ENCODE measurements around the gene MKLN1.

The MKLN1 gene

DNA sequence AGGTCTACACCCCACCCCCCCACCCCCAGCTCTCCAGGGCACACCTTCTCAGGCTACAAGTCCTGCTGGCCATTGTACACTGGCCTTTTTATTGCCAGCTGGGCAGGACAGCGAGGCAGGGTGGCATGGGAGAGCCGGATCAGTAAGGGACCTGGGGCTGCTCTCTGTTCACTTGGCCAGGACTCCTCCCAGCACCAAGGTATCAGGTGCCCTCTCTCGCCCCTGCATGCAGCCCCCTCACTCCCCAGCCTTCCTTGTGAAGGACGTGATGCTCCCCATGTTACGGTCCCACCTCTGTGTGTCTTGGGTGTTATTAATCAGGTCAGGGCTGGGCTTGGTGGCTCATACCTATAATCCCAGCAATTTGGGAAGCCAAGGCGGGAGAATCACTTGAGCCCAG, 202.5 kb downstream of the MKLN1 start:
- no peak overlapping the region for H3K4me3 ChIP-seq (ENCODE audit: low read length)
- TF ChIP-seq, protein P1, sequence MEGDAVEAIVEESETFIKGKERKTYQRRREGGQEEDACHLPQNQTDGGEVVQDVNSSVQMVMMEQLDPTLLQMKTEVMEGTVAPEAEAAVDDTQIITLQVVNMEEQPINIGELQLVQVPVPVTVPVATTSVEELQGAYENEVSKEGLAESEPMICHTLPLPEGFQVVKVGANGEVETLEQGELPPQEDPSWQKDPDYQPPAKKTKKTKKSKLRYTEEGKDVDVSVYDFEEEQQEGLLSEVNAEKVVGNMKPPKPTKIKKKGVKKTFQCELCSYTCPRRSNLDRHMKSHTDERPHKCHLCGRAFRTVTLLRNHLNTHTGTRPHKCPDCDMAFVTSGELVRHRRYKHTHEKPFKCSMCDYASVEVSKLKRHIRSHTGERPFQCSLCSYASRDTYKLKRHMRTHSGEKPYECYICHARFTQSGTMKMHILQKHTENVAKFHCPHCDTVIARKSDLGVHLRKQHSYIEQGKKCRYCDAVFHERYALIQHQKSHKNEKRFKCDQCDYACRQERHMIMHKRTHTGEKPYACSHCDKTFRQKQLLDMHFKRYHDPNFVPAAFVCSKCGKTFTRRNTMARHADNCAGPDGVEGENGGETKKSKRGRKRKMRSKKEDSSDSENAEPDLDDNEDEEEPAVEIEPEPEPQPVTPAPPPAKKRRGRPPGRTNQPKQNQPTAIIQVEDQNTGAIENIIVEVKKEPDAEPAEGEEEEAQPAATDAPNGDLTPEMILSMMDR (IDR thresholded peaks at IDR 0.05; ENCODE audit: insufficient read depth, low read depth, low read length, missing control alignments) = no peak
- DNase-seq (ENCODE audit: low read depth) = no peak

- H3K4me3 ChIP-seq (ENCODE audit: low read length) = no peak overlapping the region
- DNase-seq (ENCODE audit: low read depth) = no peak
- TF ChIP-seq, protein P1 (IDR thresholded peaks at IDR 0.05; ENCODE audit: insufficient read depth, low read depth, low read length, missing control alignments) = no peak
Measured at GRCh38 chr7:131532570-131533091, 205.0 kb downstream of the MKLN1 start.

- no peak overlapping the region for H3K4me3 ChIP-seq (ENCODE audit: low read length)
- DNase-seq (ENCODE audit: low read depth) = no peak
Measured at GRCh38 chr7:131533151-131533559, 205.5 kb downstream of the MKLN1 start.

GRCh38 chr7:131533566-131534561, 206.2 kb downstream of the MKLN1 start:
- TF ChIP-seq, protein P1 (IDR thresholded peaks at IDR 0.05; ENCODE audit: insufficient read depth, low read depth, low read length, missing control alignments) = no peak
- no peak overlapping the region for H3K4me3 ChIP-seq (ENCODE audit: low read length)
- DNase-seq (ENCODE audit: low read depth) = no peak

More at GRCh38 chr7:131533151-131533559, 205.5 kb downstream of the MKLN1 start:
- TF ChIP-seq, protein P1 (IDR thresholded peaks at IDR 0.05; ENCODE audit: insufficient read depth, low read depth, low read length, missing control alignments) = no peak

DNA sequence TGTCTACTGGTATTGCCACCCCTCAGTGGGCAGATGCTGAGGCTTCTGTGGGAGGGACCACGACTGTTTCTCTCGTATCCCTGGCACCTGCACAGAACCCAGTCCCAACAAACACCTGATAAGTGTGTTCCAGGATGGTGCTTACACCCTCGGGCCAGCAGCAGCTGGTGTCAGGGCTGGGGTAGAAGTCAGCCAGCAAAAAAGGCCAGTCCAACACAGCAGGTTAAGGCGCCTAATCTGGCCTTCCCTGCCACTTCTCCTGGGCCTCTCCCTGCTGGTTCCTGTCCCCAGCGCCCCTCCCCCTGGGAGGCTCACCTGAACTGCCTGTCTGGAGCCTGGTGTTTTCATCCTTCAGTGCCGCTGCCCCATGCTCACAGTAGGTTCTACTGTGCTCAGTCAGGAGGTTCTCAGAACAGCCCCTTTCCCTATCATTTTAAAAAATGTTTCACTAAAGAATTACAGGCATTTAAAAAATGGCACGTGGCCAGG, 208.7 kb downstream of the MKLN1 start:
- DNase-seq (ENCODE audit: low read depth) = no peak
- TF ChIP-seq, protein P1 (IDR thresholded peaks at IDR 0.05; ENCODE audit: insufficient read depth, low read depth, low read length, missing control alignments) = no peak
- H3K4me3 ChIP-seq (ENCODE audit: low read length) = no peak overlapping the region

DNA sequence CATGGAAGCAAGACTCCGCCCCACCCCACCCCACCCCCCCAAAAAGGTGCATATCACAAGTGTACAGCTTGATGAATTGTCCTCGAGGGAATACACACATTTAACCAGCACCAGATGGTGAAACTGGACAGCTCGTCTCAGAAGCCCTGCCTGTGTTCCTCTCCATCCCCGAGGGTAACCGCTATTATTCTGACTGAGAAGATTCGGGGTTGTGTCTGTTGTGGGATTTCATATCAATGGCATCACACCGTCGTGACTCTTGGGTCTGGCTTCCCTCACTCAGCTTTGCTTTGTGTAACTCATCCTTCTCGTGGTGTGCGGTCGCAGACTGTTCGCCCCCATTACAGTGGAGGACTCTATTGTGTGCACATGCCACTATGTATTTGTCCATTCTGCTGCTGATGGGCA, 209.9 kb downstream of the MKLN1 start:
- TF ChIP-seq, protein P1 (IDR thresholded peaks at IDR 0.05; ENCODE audit: insufficient read depth, low read depth, low read length, missing control alignments) = no peak
- H3K4me3 ChIP-seq (ENCODE audit: low read length) = no peak overlapping the region
- DNase-seq (ENCODE audit: low read depth) = no peak

Measured in epithelial cell of esophagus (primary cell).